ENCODE results near the gene GPHN. TPM values are rescaled to one million over a fixed set of nuclear protein-coding genes. Genes with fewer than 3 reads are reported as not detected.

GPHN gene
- total RNA-seq, 1 experiment from 2014 or later = 18.1 TPM

DNA sequence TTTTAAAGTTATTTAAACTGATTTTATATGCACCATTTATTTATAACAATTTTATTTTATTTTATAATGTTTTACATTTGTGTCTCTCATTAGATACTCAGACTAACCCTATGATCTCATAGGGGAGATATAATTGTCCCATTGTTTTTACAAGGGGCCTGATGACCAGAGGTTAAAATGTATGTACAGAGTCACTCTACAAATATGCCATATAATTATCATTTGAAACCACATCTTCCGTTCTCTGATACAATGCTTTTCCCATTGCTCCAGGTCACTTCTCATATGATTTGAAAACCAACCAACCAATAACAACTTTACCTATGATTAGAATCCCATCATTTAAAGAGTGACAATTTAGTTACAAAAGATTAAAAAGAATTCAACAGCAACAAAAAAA lies 137.8 kb downstream of the GPHN start:
- no peak overlapping the region for H3K4me3 Mint-ChIP-seq
- no peaks in the 10 kb centered on the region for H3K27me3 Mint-ChIP-seq (ENCODE audit: low read depth)
- ATAC-seq = no peak
- H3K36me3 Mint-ChIP-seq = no peaks in the 10 kb centered on the region
- ChIA-PET CTCF (no interaction called here), POLR2A (no interaction called here)
- H3K4me1 Mint-ChIP-seq = peaks cover 15% of the 10 kb centered on the region
- no peak for DNase-seq (ENCODE audit: low spot score)
- no peaks in the 10 kb centered on the region for H3K9me3 Mint-ChIP-seq
- TF ChIP-seq MXD4 (CRISPR knock-in tag; IDR thresholded peaks at IDR 0.05; ENCODE audit: borderline replicate concordance) = no peak
- no peak for TF ChIP-seq PRRX2 (CRISPR knock-in tag; IDR thresholded peaks at IDR 0.05)
- no peak for TF ChIP-seq ELF4 (CRISPR knock-in tag; IDR thresholded peaks at IDR 0.05; ENCODE audit: low read depth)
- TF ChIP-seq, protein P1, sequence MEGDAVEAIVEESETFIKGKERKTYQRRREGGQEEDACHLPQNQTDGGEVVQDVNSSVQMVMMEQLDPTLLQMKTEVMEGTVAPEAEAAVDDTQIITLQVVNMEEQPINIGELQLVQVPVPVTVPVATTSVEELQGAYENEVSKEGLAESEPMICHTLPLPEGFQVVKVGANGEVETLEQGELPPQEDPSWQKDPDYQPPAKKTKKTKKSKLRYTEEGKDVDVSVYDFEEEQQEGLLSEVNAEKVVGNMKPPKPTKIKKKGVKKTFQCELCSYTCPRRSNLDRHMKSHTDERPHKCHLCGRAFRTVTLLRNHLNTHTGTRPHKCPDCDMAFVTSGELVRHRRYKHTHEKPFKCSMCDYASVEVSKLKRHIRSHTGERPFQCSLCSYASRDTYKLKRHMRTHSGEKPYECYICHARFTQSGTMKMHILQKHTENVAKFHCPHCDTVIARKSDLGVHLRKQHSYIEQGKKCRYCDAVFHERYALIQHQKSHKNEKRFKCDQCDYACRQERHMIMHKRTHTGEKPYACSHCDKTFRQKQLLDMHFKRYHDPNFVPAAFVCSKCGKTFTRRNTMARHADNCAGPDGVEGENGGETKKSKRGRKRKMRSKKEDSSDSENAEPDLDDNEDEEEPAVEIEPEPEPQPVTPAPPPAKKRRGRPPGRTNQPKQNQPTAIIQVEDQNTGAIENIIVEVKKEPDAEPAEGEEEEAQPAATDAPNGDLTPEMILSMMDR (IDR thresholded peaks at IDR 0.05) = no peak
- TF ChIP-seq PRDM15 (CRISPR knock-in tag; IDR thresholded peaks at IDR 0.05) = no peak
- TF ChIP-seq ZNF512 (CRISPR knock-in tag; IDR thresholded peaks at IDR 0.05; ENCODE audit: borderline replicate concordance) = no peak
- no peak for TF ChIP-seq SMAD3 (CRISPR knock-in tag; IDR thresholded peaks at IDR 0.05; ENCODE audit: borderline replicate concordance)
- no peak for TF ChIP-seq GRHL2 (CRISPR knock-in tag; IDR thresholded peaks at IDR 0.05; ENCODE audit: insufficient replicate concordance, severe bottlenecking)
- no peak for TF ChIP-seq TEAD1 (CRISPR knock-in tag; IDR thresholded peaks at IDR 0.05)
- no peak for TF ChIP-seq IRF2 (CRISPR knock-in tag; IDR thresholded peaks at IDR 0.05; ENCODE audit: borderline replicate concordance, low read depth)
- TF ChIP-seq CBFB (CRISPR knock-in tag; IDR thresholded peaks at IDR 0.05; ENCODE audit: low read depth) = no peak
- TF ChIP-seq FOXJ3 (CRISPR knock-in tag; IDR thresholded peaks at IDR 0.05; ENCODE audit: borderline replicate concordance) = no peak
- no peak for TF ChIP-seq ZNF263 (CRISPR knock-in tag; IDR thresholded peaks at IDR 0.05; ENCODE audit: low read depth)
- no peak for TF ChIP-seq ESRRA (CRISPR knock-in tag; IDR thresholded peaks at IDR 0.05; ENCODE audit: borderline replicate concordance)
- H3K27ac Mint-ChIP-seq = no peak overlapping the region

GRCh38 chr14:66649498-66649897 lies 141.6 kb downstream of the GPHN start:
- Mint-ChIP-seq H3K9me3 (no peaks in the 10 kb centered on the region), H3K36me3 (no peaks in the 10 kb centered on the region), H3K27ac (no peak overlapping the region), H3K4me3 (no peak overlapping the region), H3K4me1 (peaks cover 21% of the 10 kb centered on the region), H3K27me3 (ENCODE audit: low read depth) (no peaks in the 10 kb centered on the region)
- DNase-seq (ENCODE audit: low spot score) (no peak), ATAC-seq (no peak)
- CTCF ChIA-PET = interaction anchor here (0.8 to 1.2 kb wide), 3 partner anchors 12 to 767 kb away, joined by 3 read pairs; no protein-coding TSS in a partner anchor
- POLR2A ChIA-PET = interaction anchor here (0.7 kb wide), 1 partner anchor 40 kb away, joined by 3 read pairs; no protein-coding TSS in a partner anchor
- TF ChIP-seq, protein P2, sequence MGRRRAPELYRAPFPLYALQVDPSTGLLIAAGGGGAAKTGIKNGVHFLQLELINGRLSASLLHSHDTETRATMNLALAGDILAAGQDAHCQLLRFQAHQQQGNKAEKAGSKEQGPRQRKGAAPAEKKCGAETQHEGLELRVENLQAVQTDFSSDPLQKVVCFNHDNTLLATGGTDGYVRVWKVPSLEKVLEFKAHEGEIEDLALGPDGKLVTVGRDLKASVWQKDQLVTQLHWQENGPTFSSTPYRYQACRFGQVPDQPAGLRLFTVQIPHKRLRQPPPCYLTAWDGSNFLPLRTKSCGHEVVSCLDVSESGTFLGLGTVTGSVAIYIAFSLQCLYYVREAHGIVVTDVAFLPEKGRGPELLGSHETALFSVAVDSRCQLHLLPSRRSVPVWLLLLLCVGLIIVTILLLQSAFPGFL (CRISPR knock-in tag; IDR thresholded peaks at IDR 0.05; ENCODE audit: borderline replicate concordance) = no peak
- TF ChIP-seq GTF2I (CRISPR knock-in tag; conservative IDR thresholded peaks at IDR 0.05) = no peak
- TF ChIP-seq FOXP1 (CRISPR knock-in tag; IDR thresholded peaks at IDR 0.05; ENCODE audit: borderline replicate concordance) = no peak
- TF ChIP-seq, protein P3, sequence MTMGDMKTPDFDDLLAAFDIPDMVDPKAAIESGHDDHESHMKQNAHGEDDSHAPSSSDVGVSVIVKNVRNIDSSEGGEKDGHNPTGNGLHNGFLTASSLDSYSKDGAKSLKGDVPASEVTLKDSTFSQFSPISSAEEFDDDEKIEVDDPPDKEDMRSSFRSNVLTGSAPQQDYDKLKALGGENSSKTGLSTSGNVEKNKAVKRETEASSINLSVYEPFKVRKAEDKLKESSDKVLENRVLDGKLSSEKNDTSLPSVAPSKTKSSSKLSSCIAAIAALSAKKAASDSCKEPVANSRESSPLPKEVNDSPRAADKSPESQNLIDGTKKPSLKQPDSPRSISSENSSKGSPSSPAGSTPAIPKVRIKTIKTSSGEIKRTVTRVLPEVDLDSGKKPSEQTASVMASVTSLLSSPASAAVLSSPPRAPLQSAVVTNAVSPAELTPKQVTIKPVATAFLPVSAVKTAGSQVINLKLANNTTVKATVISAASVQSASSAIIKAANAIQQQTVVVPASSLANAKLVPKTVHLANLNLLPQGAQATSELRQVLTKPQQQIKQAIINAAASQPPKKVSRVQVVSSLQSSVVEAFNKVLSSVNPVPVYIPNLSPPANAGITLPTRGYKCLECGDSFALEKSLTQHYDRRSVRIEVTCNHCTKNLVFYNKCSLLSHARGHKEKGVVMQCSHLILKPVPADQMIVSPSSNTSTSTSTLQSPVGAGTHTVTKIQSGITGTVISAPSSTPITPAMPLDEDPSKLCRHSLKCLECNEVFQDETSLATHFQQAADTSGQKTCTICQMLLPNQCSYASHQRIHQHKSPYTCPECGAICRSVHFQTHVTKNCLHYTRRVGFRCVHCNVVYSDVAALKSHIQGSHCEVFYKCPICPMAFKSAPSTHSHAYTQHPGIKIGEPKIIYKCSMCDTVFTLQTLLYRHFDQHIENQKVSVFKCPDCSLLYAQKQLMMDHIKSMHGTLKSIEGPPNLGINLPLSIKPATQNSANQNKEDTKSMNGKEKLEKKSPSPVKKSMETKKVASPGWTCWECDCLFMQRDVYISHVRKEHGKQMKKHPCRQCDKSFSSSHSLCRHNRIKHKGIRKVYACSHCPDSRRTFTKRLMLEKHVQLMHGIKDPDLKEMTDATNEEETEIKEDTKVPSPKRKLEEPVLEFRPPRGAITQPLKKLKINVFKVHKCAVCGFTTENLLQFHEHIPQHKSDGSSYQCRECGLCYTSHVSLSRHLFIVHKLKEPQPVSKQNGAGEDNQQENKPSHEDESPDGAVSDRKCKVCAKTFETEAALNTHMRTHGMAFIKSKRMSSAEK (CRISPR knock-in tag; IDR thresholded peaks at IDR 0.05; ENCODE audit: borderline replicate concordance) = no peak
- no peak for TF ChIP-seq E2F5 (CRISPR knock-in tag; IDR thresholded peaks at IDR 0.05)
- no peak for TF ChIP-seq RELA (CRISPR knock-in tag; IDR thresholded peaks at IDR 0.05; ENCODE audit: borderline replicate concordance)
